Measurements from ENCODE around the gene BCAT1.
"Not testable (repeated sequence)": the region's sequence is repeated elsewhere in the genome, so short reads cannot be mapped to it uniquely, and the experiment has no call there.

GRCh38 chr12:24910192-24910591 lies 38.7 kb downstream of the BCAT1 start:
- TF ChIP-seq CTCF, POLR2A (IDR thresholded peaks at IDR 0.05): not testable (repeated sequence)
